ENCODE measurements around the gene TUBB4B. TPM values are rescaled to one million over a fixed set of nuclear protein-coding genes. Genes with fewer than 3 reads are reported as not detected.
A peak's percentile ranks its signal among the peaks of the same experiment; 100 is the strongest.

Gene TUBB4B
- polyA plus RNA-seq, 2 of the 4 experiments (the other 2 are of a cell fraction), result 256 to 671 TPM

- TF ChIP-seq KDM5A (IDR thresholded peaks at IDR 0.05), result no peak
- TF ChIP-seq CBX2 (IDR thresholded peaks at IDR 0.05; ENCODE audit: borderline replicate concordance, low read depth), result no peak
- TF ChIP-seq ZNF302 (CRISPR knock-in tag; IDR thresholded peaks at IDR 0.05), result no peak
Observed at GRCh38 chr9:137217276-137218211, 23.5 kb upstream of the TUBB4B start (continued).

GRCh38 chr9:137218212-137218753 lies 22.8 kb upstream of the TUBB4B start:
- Histone ChIP-seq H3K4me1 (peaks cover 39% of the 10 kb centered on the region), H3K9me3 (no peaks in the 10 kb centered on the region), H3K4me3 (no peak overlapping the region), H3K27ac (peak overlapping the region; percentile 47 to 76; a peak in 4 of 6 replicates), H3K4me2 (peak overlapping the region; percentile 48)
- DNase-seq (ENCODE audit: low read depth in 1 of 2, low spot score in 1 of 2) (no peak), FAIRE-seq (no peak), ATAC-seq (peak in 1 of 2 experiments; percentile 1; a peak in 2 of 6 replicates)
- CTCF ChIA-PET, result interaction anchor here (0.6 to 9.9 kb wide), 8 partner anchors 9 to 86 kb away, joined by 3 to 71 read pairs (median 6); partner anchors contain the start of genes RNF224, STPG3 and TUBB4B
- POLR2A ChIA-PET, result interaction anchor here (0.8 to 1.6 kb wide), 5 partner anchors 9 to 29 kb away, joined by 4 to 15 read pairs (median 6); partner anchors contain the start of gene TUBB4B
- WGBS (ENCODE audit: missing lambda C conversion rate), result 97% methylated on average over 14 of the region's 30 CpGs
- TF ChIP-seq TP53 (CRISPR knock-in tag; IDR thresholded peaks at IDR 0.05), result no peak
- TF ChIP-seq BCL3 (IDR thresholded peaks at IDR 0.05), result no peak
- no peak for TF ChIP-seq MAZ (IDR thresholded peaks at IDR 0.05; ENCODE audit: borderline replicate concordance, low read depth, low read length)
- TF ChIP-seq KDM5A (IDR thresholded peaks at IDR 0.05), result no peak
- no peak for TF ChIP-seq ELK1 (IDR thresholded peaks at IDR 0.05; ENCODE audit: low read depth, low read length)
- TF ChIP-seq HEYL (CRISPR knock-in tag; IDR thresholded peaks at IDR 0.05), result no peak
- no peak for TF ChIP-seq CHD2 (IDR thresholded peaks at IDR 0.05; ENCODE audit: low read length, partially characterized antibody)
- no peak for TF ChIP-seq HOXA7 (CRISPR knock-in tag; IDR thresholded peaks at IDR 0.05)
- TF ChIP-seq TFCP2L1 (CRISPR knock-in tag; IDR thresholded peaks at IDR 0.05), result no peak
- TF ChIP-seq E2F6 (IDR thresholded peaks at IDR 0.05; ENCODE audit: borderline replicate concordance, low read depth), result no peak
- TF ChIP-seq RCOR1 (IDR thresholded peaks at IDR 0.05; ENCODE audit: low read depth, low read length), result no peak
- no peak for TF ChIP-seq RAD21 (conservative IDR thresholded peaks at IDR 0.05 in 1 of 2, IDR thresholded peaks at IDR 0.05 in 1 of 2)

- H3K4me3 ChIP-seq, result no peak overlapping the region
- ChIA-PET POLR2A (interaction anchor here (0.5 to 1.6 kb wide), 6 partner anchors 9 to 52 kb away, joined by 3 to 15 read pairs (median 5); partner anchors contain the start of gene TUBB4B), CTCF (interaction anchor here (0.6 to 9.9 kb wide), 8 partner anchors 8 to 170 kb away, joined by 3 to 71 read pairs (median 6); partner anchors contain the start of genes RNF224, STPG3 and TUBB4B)
- 6% methylated on average over 10 of the region's 12 CpGs for WGBS (ENCODE audit: missing lambda C conversion rate)
- FAIRE-seq, result no peak
- H3K27ac ChIP-seq, result peak overlapping the region; percentile 47 to 76; a peak in 4 of 6 replicates
- H3K4me2 ChIP-seq, result peak overlapping the region; percentile 48
- H3K4me1 ChIP-seq, result peaks cover 39% of the 10 kb centered on the region
- peak; percentile 58 to 68 for ATAC-seq
- DNase-seq (ENCODE audit: low read depth in 1 of 2, low spot score in 1 of 2), result peak; percentile 66 to 78
- no peaks in the 10 kb centered on the region for H3K9me3 ChIP-seq
- TF ChIP-seq JUNB (IDR thresholded peaks at IDR 0.05) (no peak), SMC3 (IDR thresholded peaks at IDR 0.05) (no peak), FOSL2 (IDR thresholded peaks at IDR 0.05) (no peak), FOSL2 (CRISPR knock-in tag; IDR thresholded peaks at IDR 0.05) (peak; percentile 53; the same call in 1 of the 2 replicates), ATOH8 (CRISPR knock-in tag; IDR thresholded peaks at IDR 0.05; ENCODE audit: low read depth) (no peak), CTCF (IDR thresholded peaks at IDR 0.05) (no peak), PBX3 (IDR thresholded peaks at IDR 0.05) (peak; percentile 62), ZNF302 (CRISPR knock-in tag; IDR thresholded peaks at IDR 0.05) (no peak), MAZ (IDR thresholded peaks at IDR 0.05; ENCODE audit: borderline replicate concordance, low read depth, low read length) (no peak), POLR2A (IDR thresholded peaks at IDR 0.05; ENCODE audit: low read length) (no peak)
Observed at GRCh38 chr9:137218754-137219271, 22.3 kb upstream of the TUBB4B start.

All from A549 (cell line).